ENCODE measurements around the gene NTM. TPM values are rescaled to one million over a fixed set of nuclear protein-coding genes. Genes with fewer than 3 reads are reported as not detected.

The NTM gene
- polyA plus RNA-seq, 4 donors: 36.2 to 52.4 (median 44.4) TPM

DNA sequence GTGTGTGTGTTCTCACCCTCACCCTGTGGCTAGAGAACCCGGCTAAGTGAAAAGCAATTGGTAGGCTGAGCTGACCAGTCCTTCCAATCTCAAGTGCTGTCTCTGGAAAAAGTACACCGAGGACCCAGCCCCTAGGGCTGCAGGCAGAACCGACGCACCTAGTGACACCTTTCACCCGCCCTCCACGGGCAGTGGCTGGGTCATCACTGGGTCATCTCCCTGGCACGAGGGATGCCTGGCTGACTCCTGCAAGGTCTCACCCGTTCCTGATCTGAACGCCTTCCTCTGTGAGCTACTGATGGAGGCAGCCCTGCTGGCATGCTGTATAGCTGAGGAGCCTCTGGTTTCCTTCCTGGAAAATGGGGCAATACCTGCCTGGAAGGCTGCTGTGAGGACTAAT lies 311.5 kb downstream of the NTM start:
- DNase-seq (ENCODE audit: low read depth in 4 of 4, low spot score in 3 of 4): no peak

DNA sequence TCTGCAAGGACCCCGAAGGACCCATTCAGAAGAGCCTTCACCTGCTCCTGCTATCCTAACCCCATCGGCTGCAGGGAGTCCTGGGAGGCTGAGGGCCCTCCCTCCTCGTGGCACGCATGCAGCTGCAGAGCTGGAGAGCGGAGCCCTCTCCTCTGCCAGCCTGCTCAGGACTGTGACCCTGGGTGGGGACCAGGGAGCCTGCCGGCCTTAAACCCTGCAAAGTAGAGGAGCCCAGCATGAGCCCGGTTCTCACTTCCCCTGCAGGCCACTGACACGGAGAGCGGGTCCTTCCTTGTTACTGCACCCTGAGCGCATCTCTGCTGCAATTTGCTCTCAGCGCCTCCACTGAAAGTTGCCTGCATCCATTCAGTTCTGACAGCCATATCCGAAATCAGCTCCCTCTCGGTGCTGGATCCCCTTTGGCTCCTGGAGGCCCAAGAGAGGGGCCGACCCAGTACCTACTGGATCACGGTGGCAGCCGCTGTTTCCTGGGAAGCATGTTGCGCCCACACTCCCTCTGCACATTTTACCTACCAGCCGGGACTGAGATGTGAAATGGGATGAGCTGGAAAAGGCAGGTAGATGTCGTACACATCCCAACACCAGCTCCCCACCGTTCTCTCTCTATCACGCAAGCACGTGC lies 312.1 kb downstream of the NTM start:
- no peak for DNase-seq (ENCODE audit: low read depth in 4 of 4, low spot score in 3 of 4)

DNA sequence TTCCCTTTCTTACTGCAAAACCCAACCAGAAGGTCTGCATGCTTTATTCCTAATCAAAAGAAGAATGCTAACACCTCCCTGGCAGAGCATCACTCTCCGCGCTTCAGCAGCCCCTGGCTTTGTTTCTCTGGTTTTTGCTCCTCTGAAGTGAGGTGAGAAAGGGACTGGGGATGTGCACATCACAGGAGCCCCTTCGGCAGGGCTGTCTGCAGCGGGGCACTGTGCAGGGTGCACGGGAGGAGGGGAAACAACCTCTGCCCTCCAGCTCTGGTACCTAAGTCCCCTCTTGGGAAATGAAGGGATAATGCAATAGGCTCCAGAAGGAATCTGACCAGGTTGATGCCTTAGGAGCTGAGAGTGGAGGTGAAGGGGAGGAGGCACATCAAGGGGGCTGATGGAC lies 312.7 kb downstream of the NTM start:
- DNase-seq (ENCODE audit: low read depth in 4 of 4, low spot score in 3 of 4): no peak

DNA sequence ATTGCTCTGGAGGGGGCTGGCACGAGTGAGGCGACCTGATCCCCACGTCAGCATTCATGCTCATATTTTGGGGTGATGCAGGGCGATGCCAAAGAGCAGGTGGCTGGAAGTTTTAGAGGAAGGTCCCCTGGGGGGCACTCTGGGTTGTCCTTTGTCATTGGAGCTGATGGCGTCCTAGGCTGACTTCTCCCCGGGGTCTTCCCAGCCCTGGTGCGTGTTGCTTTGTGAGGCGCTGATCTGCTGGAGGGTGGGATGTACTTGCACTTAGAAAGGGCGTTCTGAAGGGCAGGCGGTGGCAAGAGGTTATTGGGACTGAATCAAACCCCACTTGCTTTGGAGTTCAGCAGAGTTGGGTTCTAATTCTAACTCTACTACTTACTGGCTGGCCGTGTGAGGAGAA lies 313.3 kb downstream of the NTM start:
- DNase-seq (ENCODE audit: low read depth in 4 of 4, low spot score in 3 of 4): no peak

DNA sequence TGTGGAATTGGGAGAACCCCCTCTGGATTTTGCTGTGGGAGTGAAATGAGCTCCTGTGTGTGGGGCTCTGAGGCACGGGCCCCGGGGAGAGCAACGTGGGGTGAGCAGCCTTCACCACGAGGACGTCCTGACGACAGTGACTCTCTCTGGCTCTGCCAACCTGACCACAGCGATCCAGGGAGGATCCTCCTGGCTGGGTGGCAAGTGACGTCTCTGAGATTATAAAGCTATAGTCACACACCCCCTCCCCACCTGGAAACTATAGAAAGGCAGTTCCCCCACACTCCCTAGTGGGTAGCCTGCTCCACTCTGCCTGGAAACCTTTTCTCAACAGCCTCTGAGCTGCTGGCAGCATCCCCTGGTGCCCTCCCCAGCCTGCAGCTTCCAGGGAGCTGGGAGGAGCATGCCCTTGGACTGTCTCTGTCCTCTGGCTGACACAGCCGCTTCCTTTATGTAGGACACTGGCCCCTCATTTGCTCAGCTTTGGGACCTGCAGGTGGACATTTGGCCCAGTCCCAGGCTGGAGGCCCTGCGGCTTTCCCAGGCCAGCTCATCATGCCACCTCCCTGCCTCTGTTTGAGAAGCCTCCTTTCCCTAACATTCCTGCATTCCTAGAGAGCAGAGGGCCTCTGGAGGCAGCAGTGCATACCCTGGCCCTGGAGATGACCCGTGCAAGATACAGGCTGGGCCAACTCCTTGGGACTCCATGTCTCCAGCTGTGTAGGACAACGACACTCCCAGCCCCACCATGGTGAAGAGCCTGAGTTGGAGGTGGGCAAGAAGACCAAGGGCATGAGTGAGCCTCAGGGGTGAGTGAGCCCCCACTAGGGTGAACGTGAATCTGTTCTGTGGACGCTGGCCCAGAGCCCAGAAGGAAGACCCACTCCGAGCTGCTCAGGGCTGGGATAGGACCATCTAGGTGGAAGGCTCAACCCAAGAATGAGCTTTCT lies 314.0 kb downstream of the NTM start:
- DNase-seq (ENCODE audit: low read depth in 4 of 4, low spot score in 3 of 4): no peak

DNA sequence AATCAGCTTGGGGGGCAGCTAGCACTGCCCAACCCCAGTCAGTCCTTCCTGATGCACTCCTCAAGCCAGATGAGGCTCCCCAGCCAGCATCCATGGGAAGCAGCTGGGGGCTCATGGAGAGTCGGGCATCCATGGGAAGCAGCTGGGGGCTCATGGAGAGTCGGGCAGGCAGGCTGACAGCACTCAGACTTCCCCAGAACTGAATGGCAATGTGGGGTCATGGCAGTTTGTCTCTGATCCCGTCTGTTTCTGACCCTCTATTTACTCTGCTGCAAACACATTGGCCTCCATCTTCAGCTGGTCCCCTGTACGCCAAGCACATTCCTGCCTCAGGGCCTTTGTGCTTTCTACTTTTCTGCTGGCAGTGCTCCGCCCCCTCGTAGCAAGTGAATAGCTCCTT lies 314.8 kb downstream of the NTM start:
- DNase-seq (ENCODE audit: low read depth in 4 of 4, low spot score in 3 of 4): no peak

DNA sequence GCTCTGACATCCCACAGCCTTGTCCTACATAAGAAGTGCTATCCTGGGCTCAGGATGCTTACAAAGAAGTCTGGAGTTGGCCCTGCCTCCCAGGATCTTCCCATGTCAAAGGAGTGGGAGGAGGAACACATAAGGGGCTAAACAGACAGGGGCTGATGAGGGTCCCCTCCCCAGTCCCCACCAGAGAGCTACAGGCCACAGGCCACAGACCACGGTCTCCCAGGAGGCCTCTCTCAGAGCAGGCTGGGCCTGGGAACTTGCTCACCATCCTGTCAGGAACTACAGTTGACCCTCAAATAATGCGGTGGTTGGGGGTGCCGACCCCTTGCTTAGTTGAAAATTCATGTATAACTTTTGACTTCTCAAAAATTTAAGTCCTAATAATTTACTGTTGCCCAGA lies 315.5 kb downstream of the NTM start:
- DNase-seq (ENCODE audit: low read depth in 4 of 4, low spot score in 3 of 4): no peak

DNA sequence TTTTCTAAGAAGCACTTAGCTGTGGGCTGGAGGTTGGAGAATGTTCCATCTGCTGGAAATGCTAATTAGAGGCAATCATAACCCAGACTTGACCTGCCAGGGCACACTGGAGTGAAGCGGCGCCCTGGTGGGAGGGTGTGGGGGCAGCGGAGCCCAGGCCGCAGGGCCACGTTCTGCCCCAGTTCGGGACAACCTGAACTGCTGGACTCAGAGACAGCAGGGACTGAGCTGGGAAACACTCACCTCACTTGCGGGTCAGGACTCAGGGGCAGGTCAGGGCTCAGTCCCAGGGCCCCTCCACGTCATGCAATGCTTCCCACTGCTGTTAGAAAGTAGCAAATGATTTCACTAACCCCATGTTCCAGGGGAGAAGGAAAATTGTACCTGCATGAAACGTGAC lies 316.4 kb downstream of the NTM start:
- DNase-seq (ENCODE audit: low read depth in 4 of 4, low spot score in 3 of 4): no peak

DNA sequence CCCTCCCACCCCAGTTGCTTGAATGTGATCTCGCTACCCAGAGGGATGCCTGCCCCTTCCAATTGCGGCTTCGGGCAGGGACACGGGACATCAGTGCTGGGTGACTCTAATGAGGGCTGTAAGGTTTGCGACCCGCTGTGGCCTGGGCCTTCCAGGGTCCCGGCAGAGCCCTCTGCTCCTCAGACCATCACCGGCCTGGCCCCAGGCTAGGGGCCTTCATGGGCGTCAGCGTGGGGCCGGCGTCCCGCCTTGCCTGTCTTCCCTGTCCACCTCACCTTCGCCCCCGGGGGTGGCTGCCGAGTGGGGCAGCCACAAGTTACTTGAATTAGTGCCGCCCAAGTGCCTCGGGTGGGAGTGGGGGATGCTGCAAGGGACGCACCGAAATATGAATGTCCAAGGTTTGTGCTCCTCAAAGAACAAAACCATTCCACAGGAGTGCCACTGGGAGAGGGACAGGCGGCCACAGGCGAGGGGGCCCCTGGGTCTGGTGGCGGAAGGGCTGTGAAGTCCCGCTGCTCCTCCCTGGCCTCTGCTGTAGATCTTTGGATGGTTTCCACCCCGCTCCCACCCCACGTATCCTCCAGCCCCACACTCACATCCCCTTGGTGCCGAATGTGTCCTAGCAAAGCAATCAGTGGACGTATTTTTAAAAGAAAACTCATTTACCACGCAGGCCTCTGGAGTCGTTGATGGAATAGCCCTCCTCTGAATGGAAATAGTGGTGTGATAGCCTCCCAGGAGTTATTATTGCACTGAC lies 317.1 kb downstream of the NTM start:
- DNase-seq (ENCODE audit: low read depth in 4 of 4, low spot score in 3 of 4): no peak

DNA sequence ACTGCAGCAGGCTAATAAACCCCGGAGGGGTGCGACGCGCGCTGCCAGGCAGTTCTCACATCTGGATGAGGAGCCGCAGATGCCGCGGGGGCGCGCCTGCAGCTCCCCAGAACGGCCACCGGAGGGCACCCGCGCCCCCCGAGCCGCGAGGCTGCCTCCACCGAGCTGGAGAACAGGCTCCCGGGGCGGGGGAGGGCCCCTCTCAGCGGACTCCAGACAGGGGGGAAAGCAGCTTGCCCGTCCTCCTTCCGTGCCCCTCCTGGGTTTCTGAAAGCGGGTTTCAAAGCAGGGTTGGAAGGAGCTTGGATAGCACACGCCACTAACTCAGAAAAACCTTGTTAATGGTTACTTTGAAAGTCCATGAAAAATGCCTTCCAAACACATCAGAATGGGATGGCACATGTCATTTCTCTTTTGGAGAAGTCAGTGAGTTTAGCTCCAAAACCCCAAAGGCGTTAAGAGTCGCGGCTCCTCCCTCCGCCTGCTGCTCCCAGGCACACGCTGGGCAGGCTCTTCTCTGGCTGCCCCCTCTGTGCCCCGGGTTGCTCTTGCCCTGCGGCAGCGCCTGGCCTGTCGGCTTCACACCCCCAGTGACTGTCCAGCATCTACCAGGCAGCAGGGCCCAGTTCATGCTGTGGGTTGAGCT lies 317.8 kb downstream of the NTM start:
- DNase-seq (ENCODE audit: low read depth in 4 of 4, low spot score in 3 of 4): peak in 1 of 4 donors; percentile 48

DNA sequence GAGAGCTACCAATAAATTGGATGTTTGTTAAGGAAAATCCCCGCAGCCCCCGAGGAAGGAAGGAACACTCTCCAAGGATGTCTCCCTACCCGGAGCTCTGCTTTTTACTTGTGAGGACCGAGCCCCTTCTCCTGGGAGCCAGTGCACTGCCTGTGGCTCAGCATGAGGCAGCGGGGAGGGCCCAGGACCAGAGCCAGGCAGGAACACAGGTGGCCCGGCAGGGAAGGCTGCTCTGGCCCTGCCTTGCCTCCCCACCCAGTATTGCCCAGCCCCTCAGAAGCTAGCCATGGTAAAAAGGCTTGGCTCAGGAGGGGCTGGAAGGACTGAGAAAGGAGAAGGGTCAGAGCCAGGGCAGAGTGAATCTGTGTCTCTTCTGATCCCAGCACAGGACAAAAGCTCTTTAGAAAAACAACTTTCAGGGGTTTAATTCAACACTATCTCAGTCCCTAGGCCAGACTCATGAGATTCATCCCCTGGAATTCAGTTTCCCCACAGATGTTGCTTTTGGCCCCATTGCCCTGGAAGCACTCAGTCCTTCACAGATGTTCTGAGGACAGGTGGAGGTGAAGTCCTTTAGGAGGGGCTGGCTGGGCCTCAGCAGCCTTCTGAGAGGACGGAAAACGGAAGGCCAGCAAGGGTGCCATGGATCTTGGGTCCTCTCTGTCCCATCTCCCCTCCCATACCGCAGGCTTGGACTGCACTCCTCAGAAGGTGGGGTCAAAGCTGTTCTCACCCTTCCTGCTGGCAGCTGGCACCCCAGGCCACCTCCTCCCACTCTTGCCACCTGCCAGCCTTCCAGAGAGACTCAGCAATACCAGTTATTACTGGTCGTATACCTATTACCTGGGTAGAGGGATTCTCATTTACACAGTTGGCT lies 318.9 kb downstream of the NTM start:
- no peak for DNase-seq (ENCODE audit: low read depth in 4 of 4, low spot score in 3 of 4)

DNA sequence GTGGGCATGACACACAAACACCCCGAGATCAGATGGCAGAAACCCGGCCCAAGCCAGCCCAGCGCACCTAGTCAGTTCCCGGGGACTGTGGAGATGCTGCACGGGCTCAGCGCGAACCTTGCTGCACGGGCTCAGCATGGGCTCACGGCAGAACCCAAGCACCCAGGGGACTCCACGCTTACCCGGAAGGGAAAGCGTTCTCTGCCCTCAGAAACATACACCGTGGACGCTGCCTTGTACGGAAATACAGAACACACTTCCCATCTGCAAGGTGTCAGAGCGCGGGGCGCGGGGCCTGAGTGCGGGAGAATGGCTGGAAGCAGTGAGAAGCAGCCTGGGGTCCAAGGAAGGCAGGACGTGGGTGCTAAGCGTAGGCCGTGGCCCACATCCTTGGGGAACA lies 319.9 kb downstream of the NTM start:
- DNase-seq (ENCODE audit: low read depth in 4 of 4, low spot score in 3 of 4): no peak

DNA sequence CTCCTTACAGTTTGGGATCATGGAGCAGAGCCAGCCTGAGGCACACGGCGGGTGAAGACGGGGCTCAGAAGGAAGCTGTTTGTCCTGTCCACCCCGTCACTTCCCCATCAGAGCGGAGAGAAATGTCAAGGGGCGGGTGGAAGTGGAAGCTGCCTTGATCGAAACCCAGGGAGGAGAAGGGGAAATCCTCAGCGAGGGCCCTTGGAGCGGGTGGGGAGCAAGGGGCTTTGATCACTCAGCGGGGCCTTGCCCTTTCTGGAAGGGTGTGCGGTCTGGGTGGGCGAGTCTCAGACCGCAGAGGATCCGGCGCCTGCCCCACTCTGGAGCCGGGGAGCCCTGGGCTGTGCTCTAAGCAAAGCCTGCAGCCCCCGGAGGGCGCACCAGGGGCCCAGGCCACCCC lies 320.4 kb downstream of the NTM start:
- no peak for DNase-seq (ENCODE audit: low read depth in 4 of 4, low spot score in 3 of 4)

DNA sequence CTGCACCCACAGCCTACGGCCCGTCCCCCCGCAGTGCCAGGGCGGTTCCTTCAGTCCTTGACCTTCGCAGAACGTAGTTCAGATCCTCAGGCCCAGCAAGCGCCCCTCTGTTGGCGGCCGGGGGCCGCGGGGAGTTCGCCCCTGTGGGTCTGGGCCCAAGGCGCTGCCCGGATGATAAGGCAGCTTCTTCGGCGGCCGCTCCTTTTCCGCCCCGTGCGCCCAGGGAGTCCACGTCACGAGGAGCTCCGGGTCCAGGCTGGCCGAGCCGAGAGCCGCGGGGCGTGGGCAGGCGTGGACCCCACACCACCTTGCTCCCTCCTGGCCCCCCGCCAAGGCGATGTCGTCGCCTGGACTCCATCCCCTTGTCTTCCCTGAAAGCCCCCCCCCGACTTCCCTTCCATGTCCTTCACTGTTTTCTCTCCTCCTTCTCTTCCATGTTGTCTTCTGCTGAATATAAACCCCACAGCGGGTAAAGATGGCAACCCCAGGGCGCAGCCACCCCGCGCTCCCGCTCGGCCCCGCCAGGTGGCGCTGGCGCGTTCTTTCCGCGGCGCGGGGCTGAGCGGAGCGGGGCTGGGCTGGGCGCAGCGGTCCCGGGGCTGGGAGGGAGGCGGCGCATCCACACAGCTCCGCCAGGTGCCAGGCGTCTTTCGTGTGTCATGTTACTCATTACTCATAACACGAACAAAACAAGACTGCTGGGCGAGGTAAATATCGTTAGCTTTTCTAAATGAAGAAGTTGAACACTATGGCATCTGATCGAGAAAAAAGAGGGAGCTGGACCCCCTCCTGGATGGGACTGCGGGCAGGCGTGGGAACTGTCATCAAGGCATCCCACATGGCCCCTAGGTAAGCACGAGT lies 321.0 kb downstream of the NTM start:
- DNase-seq (ENCODE audit: low read depth in 4 of 4, low spot score in 3 of 4): no peak

DNA sequence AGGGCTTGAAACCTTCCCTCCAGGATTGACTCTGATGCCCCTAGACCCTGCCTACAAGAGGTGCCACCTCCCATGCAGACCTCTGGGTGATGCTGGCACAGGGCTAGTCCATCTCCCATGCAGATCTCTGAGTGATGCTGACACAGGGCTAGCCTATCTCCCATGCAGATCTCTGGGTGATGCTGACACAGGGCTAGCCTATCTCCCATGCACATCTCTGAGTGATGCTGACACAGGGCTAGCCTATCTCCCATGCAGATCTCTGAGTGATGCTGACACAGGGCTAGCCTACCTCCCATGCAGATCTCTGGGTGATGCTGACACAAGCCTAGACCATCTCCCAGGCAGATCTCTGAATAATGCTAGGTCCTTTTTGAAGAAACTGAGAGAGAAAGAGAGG lies 321.7 kb downstream of the NTM start:
- DNase-seq (ENCODE audit: low read depth in 4 of 4, low spot score in 3 of 4): no peak

DNA sequence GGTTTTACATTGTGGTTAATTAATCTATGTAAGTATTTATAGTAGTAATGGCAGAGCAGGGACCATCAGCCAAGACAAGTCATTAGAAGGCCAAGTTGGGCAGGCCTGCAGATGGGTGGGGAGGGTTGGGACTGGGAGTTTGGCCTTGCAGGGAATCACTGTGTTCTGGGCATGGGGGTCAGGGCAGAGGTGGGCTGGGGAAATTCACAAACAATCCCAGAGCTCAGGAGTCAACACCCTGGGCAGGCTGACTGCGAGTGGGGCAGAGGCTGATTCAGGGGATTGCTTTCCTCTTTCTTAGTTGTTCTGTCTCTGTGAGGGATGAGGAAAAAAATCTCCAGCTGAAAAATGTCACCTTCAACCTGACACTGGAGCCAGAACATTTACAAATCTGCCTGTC lies 322.5 kb downstream of the NTM start:
- no peak for DNase-seq (ENCODE audit: low read depth in 4 of 4, low spot score in 3 of 4)

DNA sequence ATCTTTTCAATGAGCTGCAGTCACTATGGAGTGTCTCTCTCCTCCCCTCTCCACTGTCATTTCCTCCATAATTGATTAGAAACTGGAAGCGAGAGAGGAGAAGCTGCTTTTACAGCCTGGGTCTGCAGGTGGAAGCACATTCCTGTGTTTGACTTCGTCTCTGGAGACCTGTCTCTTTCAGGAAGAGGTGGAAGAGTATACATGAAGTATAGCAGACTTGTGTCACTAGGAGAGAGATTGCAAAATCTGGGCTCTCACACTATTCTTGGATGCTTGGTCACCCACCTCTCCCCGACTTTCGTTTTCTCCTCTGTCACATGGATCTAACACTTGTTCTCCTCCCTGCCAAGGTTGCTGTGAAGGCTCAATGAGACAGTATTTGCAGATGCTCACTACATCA lies 323.3 kb downstream of the NTM start:
- DNase-seq (ENCODE audit: low read depth in 4 of 4, low spot score in 3 of 4): no peak

DNA sequence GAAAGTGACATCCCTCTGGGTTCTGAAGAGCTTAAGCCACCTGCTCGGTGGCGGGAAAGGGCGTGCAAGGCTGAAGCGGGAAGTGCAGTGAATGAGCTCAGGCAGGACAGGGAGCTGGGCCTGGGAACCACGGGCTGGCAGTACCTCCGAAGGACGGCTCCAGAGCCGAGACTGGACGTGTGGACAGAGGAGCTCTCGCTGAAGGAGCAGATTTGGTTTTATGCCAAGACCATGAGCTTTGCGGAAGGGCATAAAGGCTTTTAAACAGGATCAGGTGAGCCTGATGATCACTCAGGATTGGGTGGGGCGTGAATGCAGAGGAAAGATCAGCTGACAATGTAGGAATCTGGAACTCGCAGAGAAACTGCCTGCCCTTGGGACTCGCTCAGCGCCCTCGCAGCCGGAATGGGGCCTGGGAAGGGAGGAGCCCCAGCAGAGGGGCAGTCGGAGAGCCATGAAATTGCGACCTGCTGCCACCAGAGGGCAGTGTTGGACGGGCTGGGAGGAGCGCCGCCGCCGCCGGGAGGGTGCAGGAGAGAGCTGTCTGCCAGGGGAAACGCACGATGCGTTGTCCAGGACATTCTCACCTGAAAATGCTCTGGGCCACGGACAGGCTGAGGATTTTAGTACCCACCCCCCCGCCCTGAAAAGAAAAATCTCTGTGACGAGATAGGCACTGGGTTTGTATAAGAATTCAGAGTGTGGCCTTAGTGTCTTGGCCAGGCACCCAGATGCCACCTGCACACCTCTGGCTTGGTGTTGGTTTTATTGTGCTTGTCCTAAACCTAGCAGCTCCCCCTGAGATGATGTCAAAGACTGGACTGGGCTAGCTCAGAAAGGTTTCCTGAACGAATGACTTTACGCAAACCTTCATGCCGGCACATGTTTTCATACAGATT lies 324.4 kb downstream of the NTM start:
- DNase-seq (ENCODE audit: low read depth in 4 of 4, low spot score in 3 of 4): peak; percentile 73 to 80 (median 78)
